NOMO-1 treated with dmso at 0.1 percent for 144 hours (cell line): ENCODE measurements around the gene SHC1.

Experiments used
- DNase-seq: peaks from one replicate; lab custom pipeline; 2025; ENCODE audit not compliant: unreplicated experiment; lab: John Stamatoyannopoulos, UW

Gene SHC1

DNA sequence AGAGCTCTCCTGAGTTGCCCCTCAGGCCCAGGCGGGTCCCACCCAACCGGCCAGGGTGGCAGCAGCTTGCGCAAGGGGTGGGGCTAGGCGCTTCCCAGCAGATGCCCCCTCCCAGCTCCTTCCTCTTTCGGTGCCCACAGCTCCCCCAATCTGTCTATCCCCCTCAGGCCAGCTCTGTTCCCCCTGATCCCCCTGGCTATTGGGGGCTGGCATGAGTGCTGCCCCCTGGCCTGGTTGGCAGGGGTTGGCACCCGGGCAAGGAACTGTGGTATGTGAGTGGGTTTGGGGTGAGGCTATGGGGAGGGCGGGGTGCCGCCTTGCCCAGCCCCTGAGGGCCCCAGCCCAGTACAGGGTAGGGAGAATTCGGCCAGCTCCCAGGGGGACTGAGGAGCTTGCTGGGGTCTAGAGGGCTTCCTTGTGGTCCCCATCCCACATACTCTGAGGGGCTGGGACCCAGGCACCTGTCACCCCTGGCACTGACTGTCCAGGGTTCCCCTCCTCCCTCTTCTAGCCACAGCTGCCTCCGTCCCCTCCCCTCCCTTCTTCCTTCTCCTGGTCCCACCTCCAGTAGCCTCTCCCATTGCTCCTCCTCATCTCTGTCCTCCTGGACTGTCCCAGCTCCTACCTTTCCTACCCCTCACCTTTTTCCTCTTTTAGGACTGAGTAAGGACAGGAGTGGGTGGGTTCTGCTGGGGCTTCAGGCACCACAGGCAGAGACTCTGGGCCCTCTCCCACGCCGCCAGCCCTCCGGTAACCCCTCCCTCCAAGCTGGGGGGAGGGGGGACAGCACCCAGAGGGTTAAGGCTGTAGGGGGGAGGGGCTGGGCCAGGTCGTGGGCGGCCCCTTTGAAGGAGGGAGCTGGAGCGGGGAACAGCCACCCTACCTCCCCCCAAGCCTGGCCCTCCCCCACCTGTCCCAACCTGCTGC is 37.7 kb upstream of the SHC1 start:
- peak; percentile 54 for DNase-seq

DNA sequence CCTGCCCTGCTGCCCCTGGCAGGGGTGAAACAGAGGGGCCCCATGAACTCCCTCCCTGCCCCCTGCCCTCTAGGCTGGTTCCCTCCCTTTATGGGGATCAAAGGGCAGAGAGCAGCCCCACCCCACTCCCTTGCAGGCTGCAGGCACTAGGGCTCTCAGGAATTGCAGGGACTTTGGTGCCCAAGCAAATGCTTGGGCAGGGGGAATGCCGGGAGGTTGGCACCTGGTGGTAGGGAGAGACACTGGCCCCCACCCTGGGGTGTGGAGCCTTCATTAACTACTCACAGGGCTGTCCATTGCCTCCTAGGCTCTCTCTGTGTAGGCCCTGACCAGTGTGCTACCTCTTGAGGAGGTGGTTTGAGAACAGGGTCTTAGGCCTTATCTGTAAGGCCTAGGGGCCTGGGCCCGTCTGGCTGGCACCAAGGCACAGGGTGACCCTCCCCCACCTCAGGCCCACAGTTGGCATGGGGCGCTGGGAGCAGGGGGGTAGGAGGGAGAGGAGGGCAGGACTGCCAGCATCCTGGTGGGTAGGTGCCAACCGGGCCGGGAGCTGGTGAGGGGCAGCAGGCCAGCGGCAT is 36.8 kb upstream of the SHC1 start:
- DNase-seq, result no peak

GRCh38 chr1:155006601-155007101 is 36.1 kb upstream of the SHC1 start:
- DNase-seq, result peak; percentile 34

- DNase-seq, result no peak
Measured at GRCh38 chr1:155005076-155006011, 34.8 kb upstream of the SHC1 start.

DNA sequence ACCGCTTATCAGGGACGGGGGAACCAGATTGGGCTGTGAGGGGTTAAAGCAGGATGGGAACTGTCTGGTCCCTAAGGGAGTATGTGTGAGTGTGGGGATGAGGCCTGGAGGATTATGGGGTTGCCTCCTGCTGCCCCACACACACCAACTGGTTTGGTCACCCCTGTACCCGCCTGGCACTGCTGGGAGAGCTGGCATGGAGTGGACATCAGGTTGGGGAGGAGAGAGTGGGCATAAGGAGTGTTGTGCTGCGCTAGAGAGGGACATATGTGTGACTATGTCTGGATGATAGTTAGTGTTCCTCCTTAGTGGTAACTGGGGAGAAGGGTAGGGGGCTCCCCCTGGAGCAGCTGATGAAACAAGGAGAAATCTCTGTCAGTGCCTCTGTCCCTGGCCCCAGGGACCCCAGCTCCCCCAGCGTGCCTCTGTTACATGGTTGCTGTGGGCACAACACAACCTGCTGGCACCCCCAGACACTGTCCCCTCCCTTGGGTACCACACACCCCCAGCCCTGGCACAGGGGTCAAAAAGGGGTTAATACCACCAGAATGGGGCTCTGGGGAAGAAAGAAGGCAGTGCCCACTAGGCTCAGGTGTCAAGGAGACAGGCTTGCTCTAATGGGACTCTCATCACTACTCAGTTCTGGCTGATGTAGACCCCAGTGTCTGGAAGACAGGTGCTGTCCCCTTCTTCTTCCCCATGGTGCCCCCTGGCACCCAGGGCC is 34.0 kb upstream of the SHC1 start:
- no peak for DNase-seq

DNA sequence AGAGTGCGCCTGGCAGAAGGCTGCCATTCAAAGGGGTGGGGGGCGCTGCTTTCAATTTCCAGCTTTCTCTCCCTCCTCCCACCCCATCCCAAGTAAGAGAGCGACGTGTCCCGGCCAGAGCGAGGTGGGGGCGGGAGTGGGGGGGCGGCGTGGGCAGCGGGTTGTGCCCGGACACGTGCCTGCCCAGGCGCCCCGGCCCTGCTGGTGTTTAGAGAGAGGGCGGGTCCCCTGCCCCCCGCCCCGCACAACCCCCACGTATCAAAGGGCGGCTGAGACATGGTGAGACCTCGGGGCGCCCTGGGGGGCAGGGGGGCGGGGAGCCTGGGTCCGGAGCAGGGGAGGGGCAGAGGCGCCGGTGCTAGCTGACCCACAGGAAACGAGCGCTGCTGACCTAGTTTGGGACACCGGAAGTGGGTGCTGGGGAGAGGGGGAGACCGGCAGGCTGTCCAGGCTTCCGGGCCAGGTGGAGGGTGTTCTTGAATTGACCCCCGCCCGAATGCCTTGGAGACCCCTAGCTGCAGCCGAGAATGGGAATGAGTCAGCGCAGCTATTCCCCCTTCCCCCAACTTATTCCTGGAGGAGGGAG is 33.3 kb upstream of the SHC1 start:
- no peak for DNase-seq

- no peak for DNase-seq
Measured at GRCh38 chr1:155003227-155003765, 32.7 kb upstream of the SHC1 start.

- no peak for DNase-seq
Measured at GRCh38 chr1:155002464-155003226, 32.1 kb upstream of the SHC1 start, which contains the start of gene ZBTB7B. Gene ZBTB7B (plus strand): TSS chr1:155002802. CDS start chr1:155014661, 11,859 bp downstream.

GRCh38 chr1:155001675-155002463 is 31.3 kb upstream of the SHC1 start:
- peak; percentile 99 for DNase-seq

DNA sequence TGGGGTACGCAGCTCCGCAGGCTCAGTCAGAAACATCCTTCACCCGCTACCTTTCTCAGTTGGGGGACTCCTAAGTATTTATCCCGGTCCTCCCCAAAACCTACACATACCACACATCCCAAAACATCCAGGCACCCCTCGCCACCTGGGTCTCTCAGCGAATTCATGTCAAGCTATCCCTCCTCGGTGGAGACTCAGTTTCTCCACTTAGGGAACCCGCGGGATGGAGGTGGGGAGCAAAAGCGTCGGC is 30.8 kb upstream of the SHC1 start:
- peak; percentile 64 for DNase-seq

- peak; percentile 81 for DNase-seq
Measured at GRCh38 chr1:155000726-155001424, 30.3 kb upstream of the SHC1 start.

- no peak for DNase-seq
Measured at GRCh38 chr1:155000411-155000725, 29.8 kb upstream of the SHC1 start.

DNA sequence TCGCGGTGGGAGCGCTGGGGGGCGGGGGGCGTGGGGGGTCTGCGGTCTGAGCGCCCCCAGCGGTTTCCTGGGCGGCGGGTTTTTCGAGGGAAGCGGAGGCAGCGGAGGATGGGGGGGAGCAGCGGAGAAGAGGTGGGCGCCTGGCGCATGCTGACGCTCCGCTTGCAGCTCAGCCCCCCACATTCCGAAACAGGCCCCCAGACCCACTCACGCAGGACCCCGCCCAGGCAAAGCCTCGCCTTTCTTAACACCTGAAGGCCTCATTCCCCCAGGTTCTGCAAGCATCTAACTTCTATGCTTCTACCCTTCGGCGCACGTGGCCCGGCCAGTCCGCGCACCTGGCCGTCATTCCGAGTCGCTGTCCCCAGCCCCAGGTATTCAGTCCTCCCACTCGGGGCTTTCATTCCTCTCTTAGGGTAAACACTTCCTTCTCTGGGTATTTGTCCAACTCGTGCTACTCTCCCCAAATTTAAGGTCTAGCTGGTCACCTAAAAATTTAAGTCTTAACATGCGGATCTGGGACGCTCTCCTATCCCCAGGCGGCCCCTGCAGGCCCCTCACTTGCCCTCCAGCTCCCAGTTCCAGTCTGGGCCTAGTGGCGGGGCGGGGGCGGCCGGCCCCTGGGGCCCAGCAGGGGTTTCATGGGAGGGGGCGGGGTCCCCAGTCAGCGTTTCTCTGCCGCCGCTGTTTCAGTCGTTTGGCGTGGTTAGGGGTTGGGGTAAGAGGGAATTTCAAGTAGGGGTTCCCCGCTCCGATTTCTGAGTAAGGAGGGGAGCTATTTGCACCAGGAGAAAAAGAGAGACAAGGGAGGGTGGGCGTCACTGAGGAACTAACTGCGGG is 29.2 kb upstream of the SHC1 start:
- no peak for DNase-seq

DNA sequence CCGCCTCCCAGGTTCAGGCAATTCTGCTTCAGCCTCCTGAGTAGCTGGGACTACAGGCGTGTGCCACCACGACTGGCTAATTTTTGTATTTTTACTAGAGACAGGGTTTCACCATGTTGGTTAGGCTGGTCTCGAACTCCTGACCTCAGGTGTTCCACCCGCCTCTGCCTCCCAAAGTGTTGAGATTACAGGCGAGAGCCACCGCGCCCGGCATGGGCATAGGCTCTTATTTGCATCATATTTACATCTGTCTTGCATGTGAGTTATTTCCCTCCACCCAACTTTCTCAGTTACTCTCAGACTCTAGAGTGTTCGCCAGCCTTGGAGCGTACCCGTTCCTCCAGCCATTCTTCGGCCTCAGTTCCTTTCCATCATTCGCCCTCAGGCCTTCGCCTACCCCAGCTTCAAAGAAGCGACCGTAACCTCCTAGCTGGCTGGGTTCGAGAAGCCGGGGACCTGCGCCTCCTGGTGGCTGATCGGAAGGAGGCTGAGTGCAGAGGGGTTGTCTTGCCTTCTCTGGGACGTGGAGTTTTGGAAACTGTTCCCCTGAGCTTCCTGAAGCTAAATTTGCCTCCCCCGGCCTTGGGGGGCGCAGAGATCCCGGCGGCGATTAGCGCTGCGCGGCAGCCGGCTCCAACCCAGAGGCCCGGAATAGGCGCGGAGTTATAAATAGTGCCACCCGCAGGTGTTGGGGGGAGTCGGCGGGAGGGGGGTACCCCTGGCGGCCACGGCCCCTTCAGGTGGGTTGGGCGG is 28.4 kb upstream of the SHC1 start:
- DNase-seq, result peak; percentile 57

DNA sequence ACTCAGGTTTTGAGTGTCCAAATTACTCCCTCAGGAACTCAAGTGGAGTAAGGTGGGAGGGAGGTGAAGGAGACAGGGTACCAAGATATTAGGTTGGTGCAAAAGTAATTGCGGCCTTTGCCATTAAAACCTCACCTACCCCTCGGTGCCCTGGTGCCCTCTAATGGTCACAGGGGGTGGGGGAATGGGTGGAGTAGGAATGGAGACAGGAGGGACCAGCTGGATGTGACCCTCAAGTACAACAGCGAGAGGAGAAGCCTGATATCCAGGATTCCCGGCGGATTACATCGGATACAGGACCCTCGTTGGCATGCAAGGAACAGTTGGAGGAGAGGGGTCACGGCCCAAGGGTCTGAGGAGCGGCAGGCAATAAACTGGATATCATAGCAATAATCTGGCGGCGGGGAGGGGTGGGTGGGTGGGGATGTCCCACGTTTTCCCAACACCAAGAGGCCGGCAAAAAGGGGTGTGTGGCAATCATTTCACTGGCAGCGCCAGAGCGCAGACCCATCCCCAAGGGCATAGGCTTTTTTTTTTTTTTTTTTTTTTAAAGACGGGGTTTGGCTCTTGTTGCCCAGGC is 27.7 kb upstream of the SHC1 start:
- no peak for DNase-seq
